Stimulated activated CD8-positive, alpha-beta memory T cell treated with anti-CD3 and anti-CD28 coated beads, Interleukin-15, amount 100 ng/mL, for 1 hour (primary cell): Measurements from ENCODE around the gene SIAE.
"Not testable (repeated sequence)": the region's sequence is repeated elsewhere in the genome, so short reads cannot be mapped to it uniquely, and the experiment has no call there.

Experiments
- DNase-seq: peaks from one replicate; pipeline ENCODE4 v3.0.0-alpha.2; 2020; ENCODE audit warnings: low read depth

SIAE gene

GRCh38 chr11:124623861-124624525, 49.5 kb downstream of the SIAE start:
- no peak for DNase-seq

- peak; percentile 59 for DNase-seq
Observed at GRCh38 chr11:124622531-124623451, 50.7 kb downstream of the SIAE start, which contains the start of gene TBRG1. Gene TBRG1, plus strand, starts transcription at chr11:124622864. Its CDS starts 220 bp downstream, at chr11:124623084.

GRCh38 chr11:124618863-124619262, 54.7 kb downstream of the SIAE start:
- no peak for DNase-seq

GRCh38 chr11:124612567-124613246, 60.8 kb downstream of the SIAE start:
- DNase-seq = no peak

- DNase-seq = no peak
Observed at GRCh38 chr11:124612045-124612444, 61.5 kb downstream of the SIAE start.

GRCh38 chr11:124611064-124611463, 62.5 kb downstream of the SIAE start, which contains the start of gene PANX3:
Gene PANX3, plus strand, starts transcription at chr11:124611428. Its CDS starts 129 bp downstream, at chr11:124611557.
- DNase-seq = no peak

- DNase-seq = no peak
Observed at GRCh38 chr11:124610295-124610694, 63.2 kb downstream of the SIAE start.

GRCh38 chr11:124608147-124608546, 65.4 kb downstream of the SIAE start:
- no peak for DNase-seq

GRCh38 chr11:124605719-124606118, 67.8 kb downstream of the SIAE start:
- DNase-seq = no peak

GRCh38 chr11:124602723-124603122, 70.8 kb downstream of the SIAE start:
- not testable (repeated sequence) for DNase-seq

- no peak for DNase-seq
Observed at GRCh38 chr11:124602193-124602592, 71.3 kb downstream of the SIAE start.

- DNase-seq = no peak
Observed at GRCh38 chr11:124600621-124601320, 72.8 kb downstream of the SIAE start.

- DNase-seq = no peak
Observed at GRCh38 chr11:124597626-124598025, 75.9 kb downstream of the SIAE start.

- DNase-seq = no peak
Observed at GRCh38 chr11:124595302-124595701, 78.2 kb downstream of the SIAE start.

GRCh38 chr11:124592627-124593026, 80.9 kb downstream of the SIAE start:
- DNase-seq = no peak

- no peak for DNase-seq
Observed at GRCh38 chr11:124591430-124591829, 82.1 kb downstream of the SIAE start.

GRCh38 chr11:124586238-124586860, 87.2 kb downstream of the SIAE start:
- DNase-seq = peak; percentile 2

- no peak for DNase-seq
Observed at GRCh38 chr11:124584681-124585372, 88.7 kb downstream of the SIAE start.

- no peak for DNase-seq
Observed at GRCh38 chr11:124583781-124584180, 89.8 kb downstream of the SIAE start.
